ENCODE data around the gene HMGN5.
A peak's percentile ranks its signal among the peaks of the same experiment; 100 is the strongest.

HMGN5 gene

GRCh38 chrX:81205551-81205950, 3.8 kb upstream of the HMGN5 start:
- Histone ChIP-seq H3K36me3 (ENCODE audit: control insufficient read depth, insufficient read depth, low read length) (no peaks in the 10 kb centered on the region), H3K9ac (ENCODE audit: low read depth, low read length) (no peak overlapping the region), H3K9me3 (ENCODE audit: control insufficient read depth, insufficient read depth, low read length) (no peaks in the 10 kb centered on the region), H3K4me3 (ENCODE audit: low read depth, low read length) (no peak overlapping the region), H3K4me1 (ENCODE audit: control insufficient read depth, insufficient read depth, low read length) (no peaks in the 10 kb centered on the region), H3K27me3 (ENCODE audit: control insufficient read depth, insufficient read depth, low read length) (no peaks in the 10 kb centered on the region)

- no peaks in the 10 kb centered on the region for H3K4me1 ChIP-seq (ENCODE audit: control insufficient read depth, insufficient read depth, low read length)
- peak overlapping the region; percentile 80 for H3K4me3 ChIP-seq (ENCODE audit: low read depth, low read length)
- H3K36me3 ChIP-seq (ENCODE audit: control insufficient read depth, insufficient read depth, low read length) = no peaks in the 10 kb centered on the region
- peak overlapping the region; percentile 79 for H3K9ac ChIP-seq (ENCODE audit: low read depth, low read length)
- H3K27me3 ChIP-seq (ENCODE audit: control insufficient read depth, insufficient read depth, low read length) = no peaks in the 10 kb centered on the region
- H3K9me3 ChIP-seq (ENCODE audit: control insufficient read depth, insufficient read depth, low read length) = no peaks in the 10 kb centered on the region
Observed at GRCh38 chrX:81202943-81203342, 1.2 kb upstream of the HMGN5 start.

GRCh38 chrX:81202456-81202819, 725 bp upstream of the HMGN5 start:
- Histone ChIP-seq H3K9ac (ENCODE audit: low read depth, low read length) (peak overlapping the region; percentile 79), H3K36me3 (ENCODE audit: control insufficient read depth, insufficient read depth, low read length) (no peaks in the 10 kb centered on the region), H3K27me3 (ENCODE audit: control insufficient read depth, insufficient read depth, low read length) (no peaks in the 10 kb centered on the region), H3K4me1 (ENCODE audit: control insufficient read depth, insufficient read depth, low read length) (no peaks in the 10 kb centered on the region), H3K9me3 (ENCODE audit: control insufficient read depth, insufficient read depth, low read length) (no peaks in the 10 kb centered on the region), H3K4me3 (ENCODE audit: low read depth, low read length) (peak overlapping the region; percentile 80)

GRCh38 chrX:81201071-81201470, 642 bp downstream of the HMGN5 start:
- Histone ChIP-seq H3K27me3 (ENCODE audit: control insufficient read depth, insufficient read depth, low read length) (no peaks in the 10 kb centered on the region), H3K9ac (ENCODE audit: low read depth, low read length) (no peak overlapping the region)

GRCh38 chrX:81195712-81196111, 6.0 kb downstream of the HMGN5 start:
- H3K4me3 ChIP-seq (ENCODE audit: low read depth, low read length) = no peak overlapping the region
- no peaks in the 10 kb centered on the region for H3K9me3 ChIP-seq (ENCODE audit: control insufficient read depth, insufficient read depth, low read length)
- H3K4me1 ChIP-seq (ENCODE audit: control insufficient read depth, insufficient read depth, low read length) = no peaks in the 10 kb centered on the region
- H3K27me3 ChIP-seq (ENCODE audit: control insufficient read depth, insufficient read depth, low read length) = no peaks in the 10 kb centered on the region
- no peaks in the 10 kb centered on the region for H3K36me3 ChIP-seq (ENCODE audit: control insufficient read depth, insufficient read depth, low read length)
- no peak overlapping the region for H3K9ac ChIP-seq (ENCODE audit: low read depth, low read length)

More at GRCh38 chrX:81201071-81201470, 642 bp downstream of the HMGN5 start:
- Histone ChIP-seq H3K4me3 (ENCODE audit: low read depth, low read length) (peak overlapping the region; percentile 80), H3K4me1 (ENCODE audit: control insufficient read depth, insufficient read depth, low read length) (no peaks in the 10 kb centered on the region), H3K36me3 (ENCODE audit: control insufficient read depth, insufficient read depth, low read length) (no peaks in the 10 kb centered on the region), H3K9me3 (ENCODE audit: control insufficient read depth, insufficient read depth, low read length) (no peaks in the 10 kb centered on the region)

GRCh38 chrX:81195259-81195658, 6.5 kb downstream of the HMGN5 start:
- no peak overlapping the region for H3K9ac ChIP-seq (ENCODE audit: low read depth, low read length)
- no peaks in the 10 kb centered on the region for H3K36me3 ChIP-seq (ENCODE audit: control insufficient read depth, insufficient read depth, low read length)
- H3K4me1 ChIP-seq (ENCODE audit: control insufficient read depth, insufficient read depth, low read length) = no peaks in the 10 kb centered on the region
- no peaks in the 10 kb centered on the region for H3K27me3 ChIP-seq (ENCODE audit: control insufficient read depth, insufficient read depth, low read length)
- H3K9me3 ChIP-seq (ENCODE audit: control insufficient read depth, insufficient read depth, low read length) = no peaks in the 10 kb centered on the region
- no peak overlapping the region for H3K4me3 ChIP-seq (ENCODE audit: low read depth, low read length)

GRCh38 chrX:81174286-81174685, 27.4 kb downstream of the HMGN5 start:
- H3K4me3 ChIP-seq (ENCODE audit: low read depth, low read length) = no peak overlapping the region
- H3K36me3 ChIP-seq (ENCODE audit: control insufficient read depth, insufficient read depth, low read length) = no peaks in the 10 kb centered on the region
- no peaks in the 10 kb centered on the region for H3K27me3 ChIP-seq (ENCODE audit: control insufficient read depth, insufficient read depth, low read length)
- H3K4me1 ChIP-seq (ENCODE audit: control insufficient read depth, insufficient read depth, low read length) = no peaks in the 10 kb centered on the region
- no peak overlapping the region for H3K9ac ChIP-seq (ENCODE audit: low read depth, low read length)
- H3K9me3 ChIP-seq (ENCODE audit: control insufficient read depth, insufficient read depth, low read length) = no peaks in the 10 kb centered on the region

GRCh38 chrX:81168391-81168790, 33.3 kb downstream of the HMGN5 start:
- Histone ChIP-seq H3K27me3 (ENCODE audit: control insufficient read depth, insufficient read depth, low read length) (no peaks in the 10 kb centered on the region), H3K36me3 (ENCODE audit: control insufficient read depth, insufficient read depth, low read length) (no peaks in the 10 kb centered on the region), H3K4me1 (ENCODE audit: control insufficient read depth, insufficient read depth, low read length) (no peaks in the 10 kb centered on the region), H3K9ac (ENCODE audit: low read depth, low read length) (no peak overlapping the region), H3K9me3 (ENCODE audit: control insufficient read depth, insufficient read depth, low read length) (no peaks in the 10 kb centered on the region), H3K4me3 (ENCODE audit: low read depth, low read length) (no peak overlapping the region)

- H3K9me3 ChIP-seq (ENCODE audit: control insufficient read depth, insufficient read depth, low read length) = peaks cover 3% of the 10 kb centered on the region
- H3K9ac ChIP-seq (ENCODE audit: low read depth, low read length) = no peak overlapping the region
- peak overlapping the region; percentile 76 for H3K4me3 ChIP-seq (ENCODE audit: low read depth, low read length)
- no peaks in the 10 kb centered on the region for H3K36me3 ChIP-seq (ENCODE audit: control insufficient read depth, insufficient read depth, low read length)
- H3K27me3 ChIP-seq (ENCODE audit: control insufficient read depth, insufficient read depth, low read length) = peaks cover 3% of the 10 kb centered on the region
- no peaks in the 10 kb centered on the region for H3K4me1 ChIP-seq (ENCODE audit: control insufficient read depth, insufficient read depth, low read length)
Observed at GRCh38 chrX:81121513-81122363, 80.0 kb downstream of the HMGN5 start.

GRCh38 chrX:81120936-81121371, 80.8 kb downstream of the HMGN5 start:
- peaks cover 3% of the 10 kb centered on the region for H3K27me3 ChIP-seq (ENCODE audit: control insufficient read depth, insufficient read depth, low read length)
- H3K4me1 ChIP-seq (ENCODE audit: control insufficient read depth, insufficient read depth, low read length) = no peaks in the 10 kb centered on the region
- no peaks in the 10 kb centered on the region for H3K36me3 ChIP-seq (ENCODE audit: control insufficient read depth, insufficient read depth, low read length)
- peaks cover 3% of the 10 kb centered on the region for H3K9me3 ChIP-seq (ENCODE audit: control insufficient read depth, insufficient read depth, low read length)
- H3K9ac ChIP-seq (ENCODE audit: low read depth, low read length) = no peak overlapping the region
- peak overlapping the region; percentile 76 for H3K4me3 ChIP-seq (ENCODE audit: low read depth, low read length)

GRCh38 chrX:81120258-81120935, 81.3 kb downstream of the HMGN5 start:
- Histone ChIP-seq H3K27me3 (ENCODE audit: control insufficient read depth, insufficient read depth, low read length) (peaks cover 3% of the 10 kb centered on the region), H3K36me3 (ENCODE audit: control insufficient read depth, insufficient read depth, low read length) (no peaks in the 10 kb centered on the region), H3K9me3 (ENCODE audit: control insufficient read depth, insufficient read depth, low read length) (peaks cover 3% of the 10 kb centered on the region), H3K9ac (ENCODE audit: low read depth, low read length) (no peak overlapping the region), H3K4me1 (ENCODE audit: control insufficient read depth, insufficient read depth, low read length) (no peaks in the 10 kb centered on the region), H3K4me3 (ENCODE audit: low read depth, low read length) (peak overlapping the region; percentile 76)

- Histone ChIP-seq H3K9ac (ENCODE audit: low read depth, low read length) (no peak overlapping the region), H3K9me3 (ENCODE audit: control insufficient read depth, insufficient read depth, low read length) (no peaks in the 10 kb centered on the region), H3K36me3 (ENCODE audit: control insufficient read depth, insufficient read depth, low read length) (no peaks in the 10 kb centered on the region), H3K4me3 (ENCODE audit: low read depth, low read length) (no peak overlapping the region), H3K27me3 (ENCODE audit: control insufficient read depth, insufficient read depth, low read length) (no peaks in the 10 kb centered on the region), H3K4me1 (ENCODE audit: control insufficient read depth, insufficient read depth, low read length) (no peaks in the 10 kb centered on the region)
Observed at GRCh38 chrX:81114757-81115156, 87.0 kb downstream of the HMGN5 start.

Measured in iPS-15b (cell line).